HS-27A (cell line): ENCODE measurements around the gene SLC25A39.

Source experiments
- DNase-seq: peaks from one replicate; pipeline ENCODE4 v3.0.0-alpha.2; 2012; ENCODE audit warnings: low read depth, missing footprints

The SLC25A39 gene

GRCh38 chr17:44273607-44274006 is 51.0 kb downstream of the SLC25A39 start:
- DNase-seq, result no peak

- no peak for DNase-seq
Observed at GRCh38 chr17:44272954-44273353, 51.7 kb downstream of the SLC25A39 start.

GRCh38 chr17:44272321-44272951 is 52.2 kb downstream of the SLC25A39 start:
- DNase-seq, result no peak
